ENCODE data around the gene INMT. TPM values are rescaled to one million over a fixed set of nuclear protein-coding genes. Genes with fewer than 3 reads are reported as not detected.

The INMT gene
- total and polyA plus RNA-seq, 10 of the 15 experiments (the other 5 are each of a cell fraction or from before 2014, with no cell fraction given), result 0.03 to 0.20 (median 0.10) TPM; not detected in 7

GRCh38 chr7:30802812-30803211 lies 50.9 kb downstream of the INMT start:
- DNase-seq (ENCODE audit: low read depth, low spot score) (no peak), FAIRE-seq (no peak), ATAC-seq (no peak)
- ChIA-PET RAD21 (ENCODE audit: unreplicated experiment) (no interaction called here), SMC1A (ENCODE audit: uncharacterized antibody, unreplicated experiment) (interaction anchor here (0.9 to 1.4 kb wide), 2 partner anchors 13 to 171 kb away, joined by 3 to 4 read pairs; no protein-coding TSS in a partner anchor), CTCF (interaction anchor here (2.0 to 5.2 kb wide), 2 partner anchors 136 to 320 kb away, joined by 7 to 35 read pairs; no protein-coding TSS in a partner anchor), POLR2A (no interaction called here)
- TF ChIP-seq ZBED1 (IDR thresholded peaks at IDR 0.05; ENCODE audit: borderline replicate concordance) (no peak), ZNF592 (IDR thresholded peaks at IDR 0.05) (no peak), ELK1 (IDR thresholded peaks at IDR 0.05; ENCODE audit: low read depth, low read length) (no peak), EED (IDR thresholded peaks at IDR 0.05; ENCODE audit: low read depth) (no peak), NFYB (IDR thresholded peaks at IDR 0.05; ENCODE audit: insufficient read depth, low read depth, low read length) (no peak), RCOR1 (conservative IDR thresholded peaks at IDR 0.05; ENCODE audit: low read depth, low read length) (no peak), MTA2 (IDR thresholded peaks at IDR 0.05; ENCODE audit: low read depth) (no peak), TCF12 (IDR thresholded peaks at IDR 0.05; ENCODE audit: low read depth, low read length) (no peak), ESRRA (IDR thresholded peaks at IDR 0.05; ENCODE audit: low read length) (no peak), RB1 (IDR thresholded peaks at IDR 0.05; ENCODE audit: borderline replicate concordance) (no peak), NKRF (conservative IDR thresholded peaks at IDR 0.05) (no peak), SIX5 (IDR thresholded peaks at IDR 0.05; ENCODE audit: low read depth, low read length, severe bottlenecking) (no peak), JUNB (IDR thresholded peaks at IDR 0.05) (no peak)
- TF ChIP-seq, protein P1, sequence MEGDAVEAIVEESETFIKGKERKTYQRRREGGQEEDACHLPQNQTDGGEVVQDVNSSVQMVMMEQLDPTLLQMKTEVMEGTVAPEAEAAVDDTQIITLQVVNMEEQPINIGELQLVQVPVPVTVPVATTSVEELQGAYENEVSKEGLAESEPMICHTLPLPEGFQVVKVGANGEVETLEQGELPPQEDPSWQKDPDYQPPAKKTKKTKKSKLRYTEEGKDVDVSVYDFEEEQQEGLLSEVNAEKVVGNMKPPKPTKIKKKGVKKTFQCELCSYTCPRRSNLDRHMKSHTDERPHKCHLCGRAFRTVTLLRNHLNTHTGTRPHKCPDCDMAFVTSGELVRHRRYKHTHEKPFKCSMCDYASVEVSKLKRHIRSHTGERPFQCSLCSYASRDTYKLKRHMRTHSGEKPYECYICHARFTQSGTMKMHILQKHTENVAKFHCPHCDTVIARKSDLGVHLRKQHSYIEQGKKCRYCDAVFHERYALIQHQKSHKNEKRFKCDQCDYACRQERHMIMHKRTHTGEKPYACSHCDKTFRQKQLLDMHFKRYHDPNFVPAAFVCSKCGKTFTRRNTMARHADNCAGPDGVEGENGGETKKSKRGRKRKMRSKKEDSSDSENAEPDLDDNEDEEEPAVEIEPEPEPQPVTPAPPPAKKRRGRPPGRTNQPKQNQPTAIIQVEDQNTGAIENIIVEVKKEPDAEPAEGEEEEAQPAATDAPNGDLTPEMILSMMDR (IDR thresholded peaks at IDR 0.05 in 2 of 3, conservative IDR thresholded peaks at IDR 0.05 in 1 of 3; ENCODE audit: control insufficient read depth in 2 of 3, extremely low read depth in 1 of 3, insufficient read depth in 1 of 3, low read depth in 3 of 3, low read length in 3 of 3), result no peak
- H3K79me2 ChIP-seq (ENCODE audit: control insufficient read depth, insufficient read depth, low read length), result no peaks in the 10 kb centered on the region
- no peak overlapping the region for H3K27ac ChIP-seq (ENCODE audit: control insufficient read depth, insufficient read depth)
- H3K4me2 ChIP-seq (ENCODE audit: control insufficient read depth, insufficient read depth), result no peak overlapping the region
- in situ Hi-C loops (cut with MboI), result loop anchor here (5.0 kb wide), 2 partner anchors 174 to 319 kb away; no protein-coding TSS in a partner anchor
- intact Hi-C loops (cut with micrococcal nuclease; ENCODE audit: unreplicated experiment), result no loop called here
- H4K20me1 ChIP-seq (ENCODE audit: control insufficient read depth, insufficient read depth), result no peaks in the 10 kb centered on the region
- H3K9ac ChIP-seq (ENCODE audit: control insufficient read depth, insufficient read depth, low read length), result no peak overlapping the region
- no peaks in the 10 kb centered on the region for H3K9me3 ChIP-seq (replicated peaks; ENCODE audit: control insufficient read depth, insufficient read depth, low read length)
- WGBS (ENCODE audit: insufficient coverage, insufficient replicate concordance, low lambda C conversion rate, missing lambda C conversion rate), result 71% methylated on average over 4 of the region's 4 CpGs
- H2AFZ ChIP-seq (ENCODE audit: control insufficient read depth, low read depth, low read length), result no peak overlapping the region
- no peak overlapping the region for H3K4me3 ChIP-seq
- H3K4me1 ChIP-seq (ENCODE audit: control insufficient read depth, insufficient read depth, low read length), result peaks cover 18% of the 10 kb centered on the region
- BruUV-seq (replicated peaks), result no TSS peak
- no peaks in the 10 kb centered on the region for H3K36me3 ChIP-seq (ENCODE audit: control insufficient read depth in 2 of 2, insufficient read depth in 2 of 2, low read length in 1 of 2)
- no peaks in the 10 kb centered on the region for H3K27me3 ChIP-seq (replicated peaks in 1 of 2; ENCODE audit: control insufficient read depth in 2 of 2, insufficient read depth in 2 of 2, low read length in 1 of 2)
